MM.1S (cell line): ENCODE results near the gene DCDC1.

Experiments
- DNase-seq: peaks from one replicate; pipeline ENCODE4 v3.0.0-alpha.2; 2015
- H2AFZ ChIP-seq: fragments of 300-600 bp; sonication (generic); 2 replicates; pipeline ENCODE4 v1.6.0; 2016; ENCODE audit warnings: antibody characterized with exemption, low read length
- H3F3A ChIP-seq: fragments of 300-600 bp; sonication (generic); 2 replicates; pipeline ENCODE4 v1.6.1; 2016; ENCODE audit warnings: mild to moderate bottlenecking, antibody characterized with exemption, low read length, moderate library complexity, mixed read lengths; ENCODE audit not compliant: insufficient read depth
- H3K27ac ChIP-seq: fragments of 300-600 bp; sonication (generic); 2 replicates; pipeline ENCODE4 v1.5.1; 2016; ENCODE audit warnings: mild to moderate bottlenecking, low read length
- H3K27me3 ChIP-seq: fragments of 300-600 bp; sonication (generic); replicated peaks from 2 replicates; pipeline ENCODE4 v1.6.0; 2016; ENCODE audit warnings: low read length; ENCODE audit not compliant: insufficient read depth
- H3K36me3 ChIP-seq: fragments of 300-600 bp; sonication (generic); replicated peaks from 2 replicates; pipeline ENCODE4 v1.6.1; 2016; ENCODE audit warnings: mild to moderate bottlenecking, low read length, mixed read lengths; ENCODE audit not compliant: insufficient read depth
- H3K4me1 ChIP-seq: fragments of 300-600 bp; sonication (generic); 2 replicates; pipeline ENCODE4 v1.6.1; 2016; ENCODE audit warnings: low read length, mixed read lengths
- H3K4me2 ChIP-seq: fragments of 300-600 bp; sonication (generic); 2 replicates; pipeline ENCODE4 v1.6.0; 2016; ENCODE audit warnings: low read depth, low read length
- H3K4me3 ChIP-seq: fragments of 300-600 bp; sonication (generic); 2 replicates; pipeline ENCODE4 v1.5.1; 2016; ENCODE audit warnings: low read length, mixed read lengths
- H3K79me2 ChIP-seq: fragments of 300-600 bp; sonication (generic); 2 replicates; pipeline ENCODE4 v1.6.1; 2016; ENCODE audit warnings: mixed run types, low read length, mixed read lengths
- H3K9ac ChIP-seq: fragments of 300-600 bp; sonication (generic); 2 replicates; pipeline ENCODE4 v1.6.1; 2016; ENCODE audit warnings: low read length, mixed read lengths
- H3K9me2 ChIP-seq: fragments of 300-600 bp; sonication (generic); replicated peaks from 2 replicates; pipeline ENCODE4 v1.6.1; 2016; ENCODE audit warnings: mild to moderate bottlenecking, low read length, mixed read lengths; ENCODE audit not compliant: insufficient read depth
- H3K9me3 ChIP-seq: fragments of 300-600 bp; sonication (generic); replicated peaks from 2 replicates; pipeline ENCODE4 v1.6.1; 2016; ENCODE audit warnings: mild to moderate bottlenecking, low read length, mixed read lengths; ENCODE audit not compliant: insufficient read depth
- H4K20me1 ChIP-seq: fragments of 300-600 bp; sonication (generic); 2 replicates; pipeline ENCODE4 v1.6.1; 2016; ENCODE audit warnings: mild to moderate bottlenecking, low read length, moderate library complexity, mixed read lengths; ENCODE audit not compliant: insufficient read depth
- EZH2 ChIP-seq: fragments of 300-600 bp; sonication (generic); optimal IDR thresholded peaks from 2 replicates; pipeline ENCODE3; 2017; ENCODE audit warnings: low read depth, mild to moderate bottlenecking, antibody characterized with exemption, low read length, mixed read lengths
- EZH2phosphoT487 ChIP-seq: fragments of 300-600 bp; sonication (generic); IDR thresholded peaks from 2 replicates; pipeline ENCODE4 v1.6.1; 2018; ENCODE audit warnings: antibody characterized with exemption, low read length
- TF ChIP-seq, protein P1 (sequence below): fragments of 300-600 bp; sonication (generic); IDR thresholded peaks from 2 replicates; pipeline ENCODE4 v1.5.1; 2016; ENCODE audit warnings: antibody characterized with exemption, low read length, mixed read lengths

Gene DCDC1

DNA sequence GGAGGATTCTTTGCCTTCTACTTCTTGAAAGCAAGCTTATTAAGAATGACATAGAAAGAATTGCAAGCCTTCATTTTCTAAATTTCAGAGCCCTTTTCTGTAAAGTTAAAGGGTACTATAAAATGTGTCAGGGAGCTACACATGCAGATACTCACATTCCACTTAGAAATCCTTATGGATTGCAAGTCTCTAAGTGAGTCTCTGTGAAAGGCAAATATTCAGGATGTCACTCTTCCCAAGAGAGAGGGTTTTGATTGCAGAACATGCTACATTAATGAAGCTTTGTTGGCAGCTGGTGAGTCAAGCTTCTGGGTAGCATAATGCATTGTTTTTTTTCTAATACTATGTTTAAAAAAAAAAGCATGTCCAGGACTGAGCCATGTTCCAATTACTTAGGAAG is 369.2 kb downstream of the DCDC1 start:
- Histone ChIP-seq H3K79me2 (no peaks in the 10 kb centered on the region), H3K4me2 (no peak overlapping the region), H3K9me2 (no peaks in the 10 kb centered on the region), H3F3A (no peaks in the 10 kb centered on the region), H3K4me1 (no peaks in the 10 kb centered on the region), H3K36me3 (no peaks in the 10 kb centered on the region), H4K20me1 (no peaks in the 10 kb centered on the region), H3K4me3 (no peak overlapping the region), H3K9me3 (no peaks in the 10 kb centered on the region), H3K27me3 (no peaks in the 10 kb centered on the region), H3K27ac (no peak overlapping the region), H2AFZ (no peak overlapping the region), H3K9ac (no peak overlapping the region)
- no peak for DNase-seq
- no peak for TF ChIP-seq EZH2phosphoT487
- TF ChIP-seq, protein P1, sequence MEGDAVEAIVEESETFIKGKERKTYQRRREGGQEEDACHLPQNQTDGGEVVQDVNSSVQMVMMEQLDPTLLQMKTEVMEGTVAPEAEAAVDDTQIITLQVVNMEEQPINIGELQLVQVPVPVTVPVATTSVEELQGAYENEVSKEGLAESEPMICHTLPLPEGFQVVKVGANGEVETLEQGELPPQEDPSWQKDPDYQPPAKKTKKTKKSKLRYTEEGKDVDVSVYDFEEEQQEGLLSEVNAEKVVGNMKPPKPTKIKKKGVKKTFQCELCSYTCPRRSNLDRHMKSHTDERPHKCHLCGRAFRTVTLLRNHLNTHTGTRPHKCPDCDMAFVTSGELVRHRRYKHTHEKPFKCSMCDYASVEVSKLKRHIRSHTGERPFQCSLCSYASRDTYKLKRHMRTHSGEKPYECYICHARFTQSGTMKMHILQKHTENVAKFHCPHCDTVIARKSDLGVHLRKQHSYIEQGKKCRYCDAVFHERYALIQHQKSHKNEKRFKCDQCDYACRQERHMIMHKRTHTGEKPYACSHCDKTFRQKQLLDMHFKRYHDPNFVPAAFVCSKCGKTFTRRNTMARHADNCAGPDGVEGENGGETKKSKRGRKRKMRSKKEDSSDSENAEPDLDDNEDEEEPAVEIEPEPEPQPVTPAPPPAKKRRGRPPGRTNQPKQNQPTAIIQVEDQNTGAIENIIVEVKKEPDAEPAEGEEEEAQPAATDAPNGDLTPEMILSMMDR = no peak
- no peak for TF ChIP-seq EZH2

DNA sequence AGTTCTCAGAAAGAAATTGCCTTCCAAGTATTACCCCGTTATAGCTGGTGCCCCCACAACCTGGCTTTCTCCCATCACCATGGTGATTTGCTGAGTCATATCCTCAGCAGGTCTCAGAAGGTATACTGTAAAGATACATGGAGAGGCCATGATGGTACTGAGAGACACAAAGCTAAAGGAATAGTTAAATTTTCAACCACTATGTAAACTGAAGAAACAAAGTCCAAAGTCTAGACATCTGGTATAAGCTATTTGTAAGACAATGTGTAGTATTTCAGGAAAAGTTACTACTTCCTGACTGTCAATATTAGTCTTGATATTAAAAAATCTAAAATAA is 377.1 kb downstream of the DCDC1 start:
- no peaks in the 10 kb centered on the region for H3K79me2 ChIP-seq
- no peak overlapping the region for H3K9ac ChIP-seq
- no peaks in the 10 kb centered on the region for H3K27me3 ChIP-seq
- no peak overlapping the region for H3K4me3 ChIP-seq
- H3K4me2 ChIP-seq = no peak overlapping the region
- H3K36me3 ChIP-seq = no peaks in the 10 kb centered on the region
- TF ChIP-seq EZH2 (no peak), EZH2phosphoT487 (no peak)
- TF ChIP-seq, protein P1 = no peak
- H2AFZ ChIP-seq = peak overlapping the region; percentile 30; the same call in 1 of the 2 replicates
- peak; percentile 15 for DNase-seq
- H3K9me3 ChIP-seq = no peaks in the 10 kb centered on the region
- H3K27ac ChIP-seq = no peak overlapping the region
- no peaks in the 10 kb centered on the region for H3K9me2 ChIP-seq
- peaks cover 3% of the 10 kb centered on the region; the same call in 1 of the 2 replicates for H3K4me1 ChIP-seq
- no peaks in the 10 kb centered on the region for H4K20me1 ChIP-seq
- H3F3A ChIP-seq = no peaks in the 10 kb centered on the region

DNA sequence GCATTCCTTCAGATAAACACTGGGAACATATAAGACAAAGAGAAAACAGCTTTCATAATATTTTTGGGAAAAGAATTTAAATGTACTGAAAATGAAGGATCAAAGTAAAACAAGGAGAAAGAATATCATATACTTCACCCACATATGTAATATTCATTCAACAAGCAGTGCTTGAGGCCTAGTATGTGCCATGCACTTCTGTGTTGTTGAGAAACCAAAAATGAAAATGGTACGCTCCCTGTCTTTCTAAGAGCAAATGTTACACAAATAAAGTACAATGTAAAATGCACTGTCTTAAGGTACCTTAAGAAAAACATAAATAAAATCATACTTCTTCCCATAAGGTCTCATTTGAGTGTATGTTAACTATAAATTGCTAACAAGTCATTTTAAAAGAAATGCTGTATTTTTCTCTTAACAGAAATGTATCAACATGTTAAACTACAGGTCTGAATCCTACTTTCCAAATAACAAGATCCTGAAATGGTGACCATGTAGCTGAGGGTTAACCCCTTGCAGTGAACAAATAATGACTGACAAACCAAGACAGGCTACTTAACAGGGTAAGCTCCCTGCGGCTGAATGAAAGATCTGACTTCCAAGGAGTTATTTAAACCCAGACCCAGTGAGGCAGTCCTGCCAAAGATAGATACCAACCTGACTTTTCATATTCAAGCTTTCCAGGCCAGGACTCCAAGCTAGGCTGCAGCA is 377.6 kb downstream of the DCDC1 start:
- H3F3A ChIP-seq = no peaks in the 10 kb centered on the region
- TF ChIP-seq, protein P1 = no peak
- TF ChIP-seq EZH2 = no peak
- no peak for TF ChIP-seq EZH2phosphoT487
- H3K79me2 ChIP-seq = no peaks in the 10 kb centered on the region
- no peak overlapping the region for H2AFZ ChIP-seq
- H3K4me3 ChIP-seq = no peak overlapping the region
- peaks cover 3% of the 10 kb centered on the region; the same call in 1 of the 2 replicates for H3K4me1 ChIP-seq
- no peaks in the 10 kb centered on the region for H3K27me3 ChIP-seq
- no peaks in the 10 kb centered on the region for H3K36me3 ChIP-seq
- H3K9me2 ChIP-seq = no peaks in the 10 kb centered on the region
- no peaks in the 10 kb centered on the region for H4K20me1 ChIP-seq
- H3K9ac ChIP-seq = no peak overlapping the region
- no peaks in the 10 kb centered on the region for H3K9me3 ChIP-seq
- H3K27ac ChIP-seq = no peak overlapping the region
- H3K4me2 ChIP-seq = no peak overlapping the region
- no peak for DNase-seq
